Keratinocyte (primary cell): Measurements from ENCODE around the gene CIBAR2. TPM values are rescaled to one million over a fixed set of nuclear protein-coding genes. Genes with fewer than 3 reads are reported as not detected.

Experiments used
- DNase-seq: peaks from one replicate; pipeline ENCODE4 v3.0.0-alpha.2; 2011; ENCODE audit warnings: low read depth, missing footprints, low spot score
- FAIRE-seq: peaks from 2 replicates; lab custom pipeline; 2011; peaks lifted over from hg19 to GRCh38; lab: Jason Lieb, UNC
- H2AFZ ChIP-seq: 2 replicates; pipeline ENCODE4 v1.6.0; 2012; ENCODE audit warnings: low read length, control low read depth, inconsistent platforms; ENCODE audit not compliant: control insufficient read depth
- H3K27ac ChIP-seq: 2 replicates; pipeline ENCODE4 v1.5.1; 2011; ENCODE audit warnings: low read length; ENCODE audit not compliant: control insufficient read depth, insufficient read depth
- H3K27me3 ChIP-seq: 3 replicates; pipeline ENCODE4 v1.6.0; 2011; ENCODE audit warnings: low read length; ENCODE audit not compliant: control insufficient read depth, insufficient read depth; ENCODE audit errors: extremely low read depth
- H3K36me3 ChIP-seq, 2 experiments: 2 replicates in 1 of 2; 3 replicates in 1 of 2; pipeline ENCODE4 v1.5.1; 2011; ENCODE audit warnings: low read length in 2 of 2, mild to moderate bottlenecking in 1 of 2; ENCODE audit not compliant: control insufficient read depth in 2 of 2, insufficient read depth in 2 of 2; ENCODE audit errors: extremely low read depth in 1 of 2
- H3K4me1 ChIP-seq: 3 replicates; pipeline ENCODE4 v1.5.1; 2011; ENCODE audit warnings: low read length; ENCODE audit not compliant: control insufficient read depth, insufficient read depth; ENCODE audit errors: extremely low read depth
- H3K4me2 ChIP-seq: 3 replicates; pipeline ENCODE4 v1.6.0; 2011; ENCODE audit warnings: low read depth, low read length; ENCODE audit not compliant: control insufficient read depth, insufficient read depth; ENCODE audit errors: extremely low read depth
- H3K4me3 ChIP-seq, 3 experiments: fragments of 200-600 bp in 1 of 3; sonication (generic) in 1 of 3; 2 replicates in 2 of 3; 3 replicates in 1 of 3; pipeline ENCODE4 v1.5.1; 2011 to 2016; ENCODE audit warnings: low read length in 3 of 3, mild to moderate bottlenecking in 3 of 3, control low read depth in 2 of 3, inconsistent platforms in 1 of 3, low read depth in 1 of 3, mixed read lengths in 1 of 3, mixed run types in 1 of 3, moderate library complexity in 1 of 3; ENCODE audit not compliant: control insufficient read depth in 2 of 3, insufficient read depth in 2 of 3; ENCODE audit errors: extremely low read depth in 1 of 3
- H3K79me2 ChIP-seq: 2 replicates; pipeline ENCODE4 v1.6.0; 2012; ENCODE audit warnings: low read length; ENCODE audit not compliant: control insufficient read depth, insufficient read depth
- H3K9ac ChIP-seq: 3 replicates; pipeline ENCODE4 v1.6.0; 2011; ENCODE audit warnings: low read length; ENCODE audit not compliant: control insufficient read depth, insufficient read depth; ENCODE audit errors: extremely low read depth
- H3K9me1 ChIP-seq: 3 replicates; pipeline ENCODE4 v1.6.0; 2011; ENCODE audit warnings: low read length; ENCODE audit not compliant: control insufficient read depth, insufficient read depth; ENCODE audit errors: extremely low read depth
- H3K9me3 ChIP-seq: 2 replicates; pipeline ENCODE4 v1.5.1; 2012; ENCODE audit warnings: low read depth, low read length; ENCODE audit not compliant: control insufficient read depth
- H4K20me1 ChIP-seq: 3 replicates; pipeline ENCODE4 v1.6.0; 2011; ENCODE audit warnings: low read length; ENCODE audit not compliant: control insufficient read depth, insufficient read depth; ENCODE audit errors: extremely low read depth
- CTCF ChIP-seq, 3 experiments: IDR thresholded peaks in 1 of 3; conservative IDR thresholded peaks in 1 of 3; optimal IDR thresholded peaks in 1 of 3; 2 replicates in 2 of 3; 3 replicates in 1 of 3; pipeline versions ENCODE3 to v1.5.1; 2011; ENCODE audit warnings: low read length in 3 of 3, mild to moderate bottlenecking in 3 of 3, moderate library complexity in 2 of 3, control low read depth in 1 of 3, inconsistent platforms in 1 of 3; ENCODE audit not compliant: insufficient read depth in 2 of 3; ENCODE audit errors: extremely low read depth in 1 of 3
- EZH2 ChIP-seq: IDR thresholded peaks from one replicate; pipeline ENCODE4 v1.6.1; 2012; ENCODE audit warnings: inconsistent platforms, mild to moderate bottlenecking, low read length, moderate library complexity
- dilution Hi-C: fragments of 300-500 bp; cut with MboI; formaldehyde crosslinking; loops from one replicate; pipeline ENCODE4 v1.7.0; 2020; ENCODE audit warnings: low sequenced_read_pairs; ENCODE audit not compliant: extremely low pct_ligation_motif_present
- polyA plus RNA-seq, 5 experiments: library from polyadenylated mRNA; depleted of rRNA in 3 of 5; stranded (reverse) in 3 of 5; stranded (forward) in 1 of 5; unstranded in 1 of 5; fragments of >200 nt; gene quantifications; 1 replicate in 1 of 5; 2 replicates in 3 of 5; 3 replicates in 1 of 5; pipeline versions ENCODE4 v1.2.1 to v1.2.3, GENCODE V29; 2011 to 2012; ENCODE audit warnings: missing spikeins in 2 of 5, low read depth in 1 of 5, low replicate concordance in 1 of 5

CIBAR2 gene
- polyA plus RNA-seq, 1 donor (not counting 4 experiments of a cell fraction or from before 2014, with no cell fraction given): not detected

DNA sequence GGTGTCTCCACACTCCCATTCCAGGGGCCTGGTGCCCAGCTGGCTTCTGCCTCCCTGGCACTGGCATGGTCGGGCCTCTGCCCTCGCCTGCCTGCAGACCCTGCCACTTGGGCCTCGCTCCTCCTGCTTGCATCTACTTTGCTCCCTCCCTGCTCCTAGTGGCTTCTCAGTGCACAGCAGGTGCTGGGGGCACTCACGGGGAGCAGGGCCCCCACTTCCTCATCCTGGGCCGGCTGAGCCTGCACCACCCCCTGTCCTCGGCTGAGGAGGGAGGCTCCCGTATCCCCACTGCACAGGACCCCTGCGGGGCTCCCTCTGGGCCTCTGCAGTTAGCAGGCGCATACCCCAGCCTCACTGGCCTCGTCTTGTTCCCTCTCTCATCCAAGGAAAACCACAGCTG, 35.2 kb downstream of the CIBAR2 start:
- no peak overlapping the region for H3K9ac ChIP-seq
- H3K4me2 ChIP-seq: no peak overlapping the region
- no peak for DNase-seq
- H3K4me3 ChIP-seq: no peak overlapping the region
- H3K27ac ChIP-seq: no peak overlapping the region
- H3K4me1 ChIP-seq: peaks cover 5% of the 10 kb centered on the region
- no peaks in the 10 kb centered on the region for H3K9me3 ChIP-seq
- no peak overlapping the region for H2AFZ ChIP-seq
- H3K27me3 ChIP-seq: peaks cover under 1% of the 10 kb centered on the region
- no peaks in the 10 kb centered on the region for H3K36me3 ChIP-seq
- no peaks in the 10 kb centered on the region for H4K20me1 ChIP-seq
- no peaks in the 10 kb centered on the region for H3K79me2 ChIP-seq
- no peak for TF ChIP-seq CTCF (optimal IDR thresholded peaks at IDR 0.05 in 1 of 3, IDR thresholded peaks at IDR 0.05 in 1 of 3, conservative IDR thresholded peaks at IDR 0.05 in 1 of 3; ENCODE audit: extremely low read depth in 1 of 3, insufficient read depth in 2 of 3, low read length in 3 of 3)
- TF ChIP-seq EZH2: no peak
- FAIRE-seq: no peak
- dilution Hi-C loops: no loop called here
- no peaks in the 10 kb centered on the region for H3K9me1 ChIP-seq

GRCh38 chr16:85075236-85075924, 36.9 kb downstream of the CIBAR2 start:
- H4K20me1 ChIP-seq: no peaks in the 10 kb centered on the region
- FAIRE-seq (peak; percentile 5), DNase-seq (no peak)
- no peaks in the 10 kb centered on the region for H3K9me3 ChIP-seq
- no peak overlapping the region for H3K9ac ChIP-seq
- TF ChIP-seq EZH2 (no peak), CTCF (optimal IDR thresholded peaks at IDR 0.05 in 1 of 3, IDR thresholded peaks at IDR 0.05 in 1 of 3, conservative IDR thresholded peaks at IDR 0.05 in 1 of 3; ENCODE audit: extremely low read depth in 1 of 3, insufficient read depth in 2 of 3, low read length in 3 of 3) (no peak)
- H3K4me1 ChIP-seq: peaks cover 5% of the 10 kb centered on the region
- no peak overlapping the region for H2AFZ ChIP-seq
- H3K9me1 ChIP-seq: no peaks in the 10 kb centered on the region
- dilution Hi-C loops: no loop called here
- H3K36me3 ChIP-seq: no peaks in the 10 kb centered on the region
- no peak overlapping the region for H3K27ac ChIP-seq
- H3K4me3 ChIP-seq: no peak overlapping the region
- no peaks in the 10 kb centered on the region for H3K27me3 ChIP-seq
- H3K4me2 ChIP-seq: no peak overlapping the region
- no peaks in the 10 kb centered on the region for H3K79me2 ChIP-seq
